HepG2 (cell line): Measurements from ENCODE around the gene TSPAN9. TPM values are rescaled to one million over a fixed set of nuclear protein-coding genes. Genes with fewer than 3 reads are reported as not detected.

ENCODE experiments used
- PHF21A ChIP-seq: sonication (generic); formaldehyde crosslinking; IDR thresholded peaks from 2 replicates; pipeline ENCODE4 v1.5.0; 2020; ENCODE audit warnings: mild to moderate bottlenecking, missing genetic modification reagents
- ZNF124 ChIP-seq: sonication (generic); formaldehyde crosslinking; IDR thresholded peaks from 2 replicates; pipeline ENCODE4 v1.4.0; 2020; ENCODE audit warnings: missing genetic modification reagents
- polyA plus RNA-seq, 8 experiments: library from polyadenylated mRNA; depleted of rRNA in 3 of 8; stranded (reverse) in 7 of 8; unstranded in 1 of 8; fragments of >200 nt; fragmentation: Illumina TruSeq in 4 of 8; extraction: Trizol in 4 of 8; gene quantifications; 2 replicates each; pipeline versions ENCODE4 v1.2.1 to v1.2.3, GENCODE V29; 2011 to 2016; ENCODE audit warnings: low read depth in 4 of 8, missing spikeins in 1 of 8, mixed read lengths in 1 of 8; ENCODE audit not compliant: insufficient read depth in 1 of 8
- total RNA-seq, 5 experiments: library from RNA; depleted of rRNA; stranded (reverse); fragments of >200 nt; fragmentation: Illumina TruSeq; extraction: Trizol; gene quantifications; 2 replicates each; pipeline ENCODE4 v1.2.3, GENCODE V29; 2016; ENCODE audit warnings: low read depth in 1 of 5
- TF ChIP-seq, protein P1 (sequence below): sonication (generic); formaldehyde crosslinking; IDR thresholded peaks from 2 replicates; pipeline ENCODE4 v1.5.0; 2020; ENCODE audit warnings: mild to moderate bottlenecking, missing genetic modification reagents
- TF ChIP-seq, protein P2 (sequence below): sonication (generic); formaldehyde crosslinking; IDR thresholded peaks from 2 replicates; pipeline ENCODE4 v1.4.0; 2020; ENCODE audit warnings: mild to moderate bottlenecking, missing genetic modification reagents
- TF ChIP-seq, protein P3 (sequence below): sonication (generic); formaldehyde crosslinking; IDR thresholded peaks from 2 replicates; pipeline ENCODE4 v1.8.1; 2022; ENCODE audit warnings: low read depth, mild to moderate bottlenecking, missing genetic modification reagents

Gene TSPAN9
- total and polyA plus RNA-seq, 2 of the 13 experiments (the other 11 are each of a cell fraction or from before 2014, with no cell fraction given) = 18.1 to 42.3 TPM

- TF ChIP-seq, protein P1, sequence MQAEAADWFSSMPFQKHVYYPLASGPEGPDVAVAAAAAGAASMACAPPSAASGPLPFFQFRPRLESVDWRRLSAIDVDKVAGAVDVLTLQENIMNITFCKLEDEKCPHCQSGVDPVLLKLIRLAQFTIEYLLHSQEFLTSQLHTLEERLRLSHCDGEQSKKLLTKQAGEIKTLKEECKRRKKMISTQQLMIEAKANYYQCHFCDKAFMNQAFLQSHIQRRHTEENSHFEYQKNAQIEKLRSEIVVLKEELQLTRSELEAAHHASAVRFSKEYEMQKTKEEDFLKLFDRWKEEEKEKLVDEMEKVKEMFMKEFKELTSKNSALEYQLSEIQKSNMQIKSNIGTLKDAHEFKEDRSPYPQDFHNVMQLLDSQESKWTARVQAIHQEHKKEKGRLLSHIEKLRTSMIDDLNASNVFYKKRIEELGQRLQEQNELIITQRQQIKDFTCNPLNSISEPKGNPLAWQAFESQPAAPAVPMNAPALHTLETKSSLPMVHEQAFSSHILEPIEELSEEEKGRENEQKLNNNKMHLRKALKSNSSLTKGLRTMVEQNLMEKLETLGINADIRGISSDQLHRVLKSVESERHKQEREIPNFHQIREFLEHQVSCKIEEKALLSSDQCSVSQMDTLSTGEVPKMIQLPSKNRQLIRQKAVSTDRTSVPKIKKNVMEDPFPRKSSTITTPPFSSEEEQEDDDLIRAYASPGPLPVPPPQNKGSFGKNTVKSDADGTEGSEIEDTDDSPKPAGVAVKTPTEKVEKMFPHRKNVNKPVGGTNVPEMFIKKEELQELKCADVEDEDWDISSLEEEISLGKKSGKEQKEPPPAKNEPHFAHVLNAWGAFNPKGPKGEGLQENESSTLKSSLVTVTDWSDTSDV (CRISPR knock-in tag) = no peak
- TF ChIP-seq, protein P2, sequence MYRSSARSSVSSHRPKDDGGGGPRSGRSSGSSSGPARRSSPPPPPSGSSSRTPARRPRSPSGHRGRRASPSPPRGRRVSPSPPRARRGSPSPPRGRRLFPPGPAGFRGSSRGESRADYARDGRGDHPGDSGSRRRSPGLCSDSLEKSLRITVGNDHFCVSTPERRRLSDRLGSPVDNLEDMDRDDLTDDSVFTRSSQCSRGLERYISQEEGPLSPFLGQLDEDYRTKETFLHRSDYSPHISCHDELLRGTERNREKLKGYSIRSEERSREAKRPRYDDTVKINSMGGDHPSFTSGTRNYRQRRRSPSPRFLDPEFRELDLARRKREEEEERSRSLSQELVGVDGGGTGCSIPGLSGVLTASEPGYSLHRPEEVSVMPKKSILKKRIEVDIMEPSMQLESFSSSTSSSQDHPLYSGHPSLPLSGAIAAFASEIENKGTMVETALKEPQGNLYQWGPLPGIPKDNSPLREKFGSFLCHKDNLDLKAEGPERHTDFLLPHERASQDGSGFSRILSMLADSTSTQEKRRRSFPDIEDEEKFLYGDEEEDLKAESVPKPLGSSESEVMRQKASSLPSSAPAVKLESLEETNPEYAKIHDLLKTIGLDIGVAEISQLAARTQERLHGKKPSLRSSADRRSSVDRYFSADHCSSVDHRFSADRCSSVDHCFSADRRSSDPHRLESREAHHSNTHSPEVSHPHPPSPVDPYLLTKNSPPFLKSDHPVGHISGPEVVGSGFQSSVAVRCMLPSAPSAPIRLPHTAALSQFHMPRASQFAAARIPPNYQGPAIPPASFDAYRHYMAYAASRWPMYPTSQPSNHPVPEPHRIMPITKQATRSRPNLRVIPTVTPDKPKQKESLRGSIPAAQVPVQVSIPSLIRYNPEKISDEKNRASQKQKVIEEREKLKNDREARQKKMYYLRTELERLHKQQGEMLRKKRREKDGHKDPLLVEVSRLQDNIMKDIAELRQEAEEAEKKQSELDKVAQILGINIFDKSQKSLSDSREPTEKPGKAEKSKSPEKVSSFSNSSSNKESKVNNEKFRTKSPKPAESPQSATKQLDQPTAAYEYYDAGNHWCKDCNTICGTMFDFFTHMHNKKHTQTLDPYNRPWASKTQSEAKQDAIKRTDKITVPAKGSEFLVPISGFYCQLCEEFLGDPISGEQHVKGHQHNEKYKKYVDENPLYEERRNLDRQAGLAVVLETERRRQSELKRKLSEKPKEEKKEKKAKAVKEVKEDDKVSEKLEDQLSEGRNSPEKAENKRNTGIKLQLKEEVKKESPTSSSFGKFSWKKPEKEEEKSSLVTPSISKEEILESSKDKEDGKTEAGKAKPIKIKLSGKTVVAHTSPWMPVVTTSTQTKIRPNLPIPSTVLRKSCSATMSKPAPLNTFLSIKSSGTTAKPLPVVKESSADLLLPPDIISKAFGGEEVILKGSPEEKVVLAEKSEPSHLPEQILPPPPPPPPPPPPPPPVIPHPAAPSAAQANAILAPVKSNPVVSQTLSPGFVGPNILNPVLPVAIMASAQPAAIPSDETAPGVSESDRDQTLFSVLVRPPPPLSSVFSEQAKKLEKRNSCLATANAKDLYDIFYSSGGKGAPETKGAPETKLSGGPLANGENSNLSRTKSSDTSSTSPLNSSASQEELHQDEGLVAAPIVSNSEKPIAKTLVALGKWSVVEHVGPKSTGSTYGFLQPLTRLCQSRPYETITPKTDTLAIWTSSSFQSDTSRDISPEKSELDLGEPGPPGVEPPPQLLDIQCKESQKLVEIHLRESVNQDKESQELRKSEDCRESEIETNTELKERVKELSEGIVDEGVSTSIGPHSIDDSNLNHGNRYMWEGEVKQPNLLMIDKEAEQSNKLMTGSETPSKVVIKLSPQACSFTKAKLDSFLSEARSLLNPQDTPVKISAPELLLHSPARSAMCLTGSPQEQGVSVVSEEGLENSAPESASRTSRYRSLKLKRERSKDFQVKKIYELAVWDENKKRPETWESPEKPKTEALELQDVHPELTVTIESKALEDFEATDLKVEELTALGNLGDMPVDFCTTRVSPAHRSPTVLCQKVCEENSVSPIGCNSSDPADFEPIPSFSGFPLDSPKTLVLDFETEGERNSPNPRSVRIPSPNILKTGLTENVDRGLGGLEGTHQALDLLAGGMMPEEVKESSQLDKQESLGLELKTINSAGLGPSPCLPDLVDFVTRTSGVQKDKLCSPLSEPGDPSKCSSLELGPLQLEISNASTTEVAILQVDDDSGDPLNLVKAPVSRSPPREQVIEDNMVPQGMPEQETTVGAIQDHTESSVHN = no peak
- TF ChIP-seq PHF21A (CRISPR knock-in tag) (no peak), ZNF124 (no peak)
- TF ChIP-seq, protein P3, sequence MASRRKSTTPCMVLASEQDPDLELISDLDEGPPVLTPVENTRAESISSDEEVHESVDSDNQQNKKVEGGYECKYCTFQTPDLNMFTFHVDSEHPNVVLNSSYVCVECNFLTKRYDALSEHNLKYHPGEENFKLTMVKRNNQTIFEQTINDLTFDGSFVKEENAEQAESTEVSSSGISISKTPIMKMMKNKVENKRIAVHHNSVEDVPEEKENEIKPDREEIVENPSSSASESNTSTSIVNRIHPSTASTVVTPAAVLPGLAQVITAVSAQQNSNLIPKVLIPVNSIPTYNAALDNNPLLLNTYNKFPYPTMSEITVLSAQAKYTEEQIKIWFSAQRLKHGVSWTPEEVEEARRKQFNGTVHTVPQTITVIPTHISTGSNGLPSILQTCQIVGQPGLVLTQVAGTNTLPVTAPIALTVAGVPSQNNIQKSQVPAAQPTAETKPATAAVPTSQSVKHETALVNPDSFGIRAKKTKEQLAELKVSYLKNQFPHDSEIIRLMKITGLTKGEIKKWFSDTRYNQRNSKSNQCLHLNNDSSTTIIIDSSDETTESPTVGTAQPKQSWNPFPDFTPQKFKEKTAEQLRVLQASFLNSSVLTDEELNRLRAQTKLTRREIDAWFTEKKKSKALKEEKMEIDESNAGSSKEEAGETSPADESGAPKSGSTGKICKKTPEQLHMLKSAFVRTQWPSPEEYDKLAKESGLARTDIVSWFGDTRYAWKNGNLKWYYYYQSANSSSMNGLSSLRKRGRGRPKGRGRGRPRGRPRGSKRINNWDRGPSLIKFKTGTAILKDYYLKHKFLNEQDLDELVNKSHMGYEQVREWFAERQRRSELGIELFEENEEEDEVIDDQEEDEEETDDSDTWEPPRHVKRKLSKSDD (CRISPR knock-in tag) = no peak
- TF ChIP-seq, all 625 proteins: peak for 0
Observed at GRCh38 chr12:3045989-3046388, 31.2 kb upstream of the TSPAN9 start (continued).
